ENCODE data around the gene TMEM151B.

TMEM151B gene

GRCh38 chr6:44265722-44266233 lies 4.5 kb upstream of the TMEM151B start:
- no peak for DNase-seq

GRCh38 chr6:44266347-44266746 lies 3.9 kb upstream of the TMEM151B start:
- no peak for DNase-seq

GRCh38 chr6:44267252-44267651 lies 3.0 kb upstream of the TMEM151B start:
- no peak for DNase-seq

GRCh38 chr6:44268095-44268628 lies 2.1 kb upstream of the TMEM151B start:
- DNase-seq, result peak; percentile 63

- DNase-seq, result no peak
Measured at GRCh38 chr6:44269178-44269920, 901 bp upstream of the TMEM151B start.

- no peak for DNase-seq
Measured at GRCh38 chr6:44270526-44271405, 516 bp downstream of the TMEM151B start.

- no peak for DNase-seq
Measured at GRCh38 chr6:44271406-44271723, 1.1 kb downstream of the TMEM151B start.

- no peak for DNase-seq
Measured at GRCh38 chr6:44271914-44272313, 1.7 kb downstream of the TMEM151B start.

GRCh38 chr6:44272529-44272928 lies 2.3 kb downstream of the TMEM151B start:
- no peak for DNase-seq

- DNase-seq, result no peak
Measured at GRCh38 chr6:44272999-44273566, 2.8 kb downstream of the TMEM151B start.

GRCh38 chr6:44273617-44274016 lies 3.4 kb downstream of the TMEM151B start:
- no peak for DNase-seq

GRCh38 chr6:44275271-44275748 lies 5.1 kb downstream of the TMEM151B start:
- DNase-seq, result no peak

GRCh38 chr6:44275749-44276648 lies 5.7 kb downstream of the TMEM151B start:
- peak; percentile 64 for DNase-seq

GRCh38 chr6:44276667-44277640 lies 6.7 kb downstream of the TMEM151B start:
- no peak for DNase-seq

GRCh38 chr6:44277763-44278162 lies 7.5 kb downstream of the TMEM151B start:
- DNase-seq, result no peak

GRCh38 chr6:44278315-44278714 lies 8.1 kb downstream of the TMEM151B start:
- no peak for DNase-seq

- DNase-seq, result no peak
Measured at GRCh38 chr6:44278774-44279697, 8.8 kb downstream of the TMEM151B start.

GRCh38 chr6:44284121-44284520 lies 13.9 kb downstream of the TMEM151B start:
- DNase-seq, result no peak

- no peak for DNase-seq
Measured at GRCh38 chr6:44284867-44285266, 14.6 kb downstream of the TMEM151B start.
